B cell (primary cell): Measurements from ENCODE around the gene HAO1.

Experiments
- CTCF ChIP-seq: fragments of 200-600 bp; IDR thresholded peaks from one replicate; pipeline ENCODE4 v1.8.0; 2022; ENCODE audit warnings: antibody characterized with exemption, mild to moderate bottlenecking
- EZH2 ChIP-seq: IDR thresholded peaks from 2 replicates; pipeline ENCODE4 v1.6.1; 2012; ENCODE audit warnings: borderline replicate concordance, low read depth, mild to moderate bottlenecking, moderate library complexity, low read length; ENCODE audit not compliant: insufficient read depth, poor library complexity, severe bottlenecking

GRCh38 chr20:7891705-7892104 lies 48.6 kb downstream of the HAO1 start:
- no peak for TF ChIP-seq CTCF
- no peak for TF ChIP-seq EZH2
